Stimulated activated CD4-positive, alpha-beta T cell treated with anti-CD3 and anti-CD28 coated beads, Interleukin-15, amount 100 ng/mL, for 24 hours (primary cell): ENCODE measurements around the gene PLEKHG2.
"Not testable (repeated sequence)": the region's sequence is repeated elsewhere in the genome, so short reads cannot be mapped to it uniquely, and the experiment has no call there.

Experiments
- DNase-seq: peaks from one replicate; pipeline ENCODE4 v3.0.0-alpha.2; 2020

The PLEKHG2 gene, protein sequence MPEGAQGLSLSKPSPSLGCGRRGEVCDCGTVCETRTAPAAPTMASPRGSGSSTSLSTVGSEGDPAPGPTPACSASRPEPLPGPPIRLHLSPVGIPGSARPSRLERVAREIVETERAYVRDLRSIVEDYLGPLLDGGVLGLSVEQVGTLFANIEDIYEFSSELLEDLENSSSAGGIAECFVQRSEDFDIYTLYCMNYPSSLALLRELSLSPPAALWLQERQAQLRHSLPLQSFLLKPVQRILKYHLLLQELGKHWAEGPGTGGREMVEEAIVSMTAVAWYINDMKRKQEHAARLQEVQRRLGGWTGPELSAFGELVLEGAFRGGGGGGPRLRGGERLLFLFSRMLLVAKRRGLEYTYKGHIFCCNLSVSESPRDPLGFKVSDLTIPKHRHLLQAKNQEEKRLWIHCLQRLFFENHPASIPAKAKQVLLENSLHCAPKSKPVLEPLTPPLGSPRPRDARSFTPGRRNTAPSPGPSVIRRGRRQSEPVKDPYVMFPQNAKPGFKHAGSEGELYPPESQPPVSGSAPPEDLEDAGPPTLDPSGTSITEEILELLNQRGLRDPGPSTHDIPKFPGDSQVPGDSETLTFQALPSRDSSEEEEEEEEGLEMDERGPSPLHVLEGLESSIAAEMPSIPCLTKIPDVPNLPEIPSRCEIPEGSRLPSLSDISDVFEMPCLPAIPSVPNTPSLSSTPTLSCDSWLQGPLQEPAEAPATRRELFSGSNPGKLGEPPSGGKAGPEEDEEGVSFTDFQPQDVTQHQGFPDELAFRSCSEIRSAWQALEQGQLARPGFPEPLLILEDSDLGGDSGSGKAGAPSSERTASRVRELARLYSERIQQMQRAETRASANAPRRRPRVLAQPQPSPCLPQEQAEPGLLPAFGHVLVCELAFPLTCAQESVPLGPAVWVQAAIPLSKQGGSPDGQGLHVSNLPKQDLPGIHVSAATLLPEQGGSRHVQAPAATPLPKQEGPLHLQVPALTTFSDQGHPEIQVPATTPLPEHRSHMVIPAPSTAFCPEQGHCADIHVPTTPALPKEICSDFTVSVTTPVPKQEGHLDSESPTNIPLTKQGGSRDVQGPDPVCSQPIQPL (N-terminal part only)

DNA sequence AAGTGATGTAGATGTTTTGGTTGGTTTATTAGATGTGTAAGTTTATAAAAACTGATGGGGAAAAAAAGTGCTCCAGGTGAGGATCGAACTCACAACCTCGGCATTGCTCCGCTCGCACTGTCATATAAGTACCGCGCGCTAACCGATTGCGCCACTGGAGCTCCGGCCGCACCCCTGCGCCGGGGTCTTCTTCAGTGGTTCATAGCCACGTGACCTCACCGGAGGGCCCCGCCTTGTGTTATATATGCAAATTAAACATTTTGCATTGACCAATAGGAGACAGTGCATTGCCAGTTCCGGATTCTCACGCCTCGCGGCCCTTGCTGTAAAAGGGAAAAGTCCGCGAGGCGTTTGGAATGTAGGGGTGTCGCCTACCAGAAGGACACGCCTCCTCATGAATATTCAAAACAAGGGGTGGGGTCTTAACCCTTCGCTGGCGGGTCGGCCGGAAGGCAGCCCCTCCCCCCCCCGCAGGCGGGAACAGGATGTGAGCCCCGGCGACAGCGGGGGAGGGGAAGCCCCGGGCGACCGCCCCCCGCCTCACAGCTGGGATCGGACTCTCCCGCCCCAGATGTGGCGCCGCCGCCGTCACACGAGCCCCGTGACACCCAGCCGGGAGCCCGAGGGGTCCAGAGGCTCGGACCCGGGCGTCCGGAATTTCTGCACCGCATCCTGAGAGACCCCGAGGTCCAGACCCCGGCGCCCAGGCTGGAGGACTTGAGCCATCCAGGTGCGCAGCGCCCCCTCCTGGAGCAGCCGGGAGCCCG, at the start of gene PLEKHG2:
Gene PLEKHG2, plus strand, starts transcription at position 570 of the 767 bp plus-strand sequence. CDS start 1,418 bp downstream, outside the sequence.
- peak; percentile 99 for DNase-seq

DNA sequence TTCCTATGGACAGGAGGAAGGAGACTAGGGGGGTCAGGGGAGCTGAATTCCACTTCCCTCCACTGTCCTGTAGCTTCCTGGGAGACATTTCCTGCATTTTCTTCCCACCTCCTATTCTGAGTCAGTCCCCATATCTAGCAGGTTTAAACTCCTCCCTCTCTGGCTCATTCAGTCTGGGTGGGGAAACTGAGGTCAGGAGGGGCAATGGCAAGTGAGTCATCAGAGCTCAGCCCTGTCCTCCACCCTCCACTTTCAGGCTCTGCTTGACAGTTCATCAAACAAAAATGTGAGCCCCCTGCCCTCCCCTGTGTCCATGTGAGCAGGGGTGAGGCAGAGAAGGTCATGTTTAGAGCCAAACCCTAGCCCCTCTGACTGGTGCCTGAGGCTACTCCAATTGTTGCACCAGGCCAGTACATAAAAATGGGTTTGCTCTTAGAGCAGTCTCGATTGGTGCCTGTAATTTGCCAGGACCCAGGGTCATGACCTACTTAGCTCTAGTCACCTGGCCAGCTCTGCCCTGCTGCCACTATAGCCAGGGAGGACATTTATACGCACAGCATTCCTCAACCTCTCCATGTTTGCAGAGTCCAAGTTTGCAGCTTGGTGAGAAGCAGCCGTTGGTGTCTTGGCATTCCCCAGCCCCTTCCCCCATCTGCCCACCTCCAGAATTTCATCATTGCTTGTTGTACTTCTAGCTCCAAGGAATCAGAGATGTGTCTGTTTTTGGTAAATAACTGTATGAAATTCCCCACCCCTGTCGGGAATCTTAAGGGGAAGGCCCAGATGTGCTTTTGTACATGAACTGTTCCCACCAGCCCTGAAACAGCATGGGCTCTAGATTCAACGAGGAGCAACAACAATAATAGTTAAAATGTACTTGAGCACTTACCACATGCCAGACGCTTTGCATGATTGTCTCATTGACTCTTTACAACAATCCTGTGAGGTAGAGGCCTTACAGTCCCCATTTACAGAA, 49.5 kb upstream of the PLEKHG2 start:
- no peak for DNase-seq

GRCh38 chr19:39363901-39364457, 48.5 kb upstream of the PLEKHG2 start:
- no peak for DNase-seq

DNA sequence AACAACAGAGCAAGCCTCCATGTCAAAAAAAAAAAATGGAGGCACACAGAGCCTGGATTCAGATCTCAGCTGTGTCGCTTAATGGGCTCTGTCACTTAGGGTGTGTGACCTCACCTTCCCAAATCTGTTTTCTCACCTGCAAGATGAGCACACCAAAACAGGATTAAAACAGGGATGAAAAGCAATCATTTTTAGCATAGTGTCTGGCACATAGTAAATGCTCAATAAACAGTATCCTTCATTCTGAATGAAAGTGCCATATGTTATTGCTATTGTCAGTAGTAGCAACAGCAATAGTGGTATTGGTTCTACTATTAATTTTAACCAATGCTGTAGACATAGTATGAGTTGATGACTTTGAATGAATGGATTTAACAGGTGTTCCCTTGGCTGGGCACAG, 46.9 kb upstream of the PLEKHG2 start:
- no peak for DNase-seq

DNA sequence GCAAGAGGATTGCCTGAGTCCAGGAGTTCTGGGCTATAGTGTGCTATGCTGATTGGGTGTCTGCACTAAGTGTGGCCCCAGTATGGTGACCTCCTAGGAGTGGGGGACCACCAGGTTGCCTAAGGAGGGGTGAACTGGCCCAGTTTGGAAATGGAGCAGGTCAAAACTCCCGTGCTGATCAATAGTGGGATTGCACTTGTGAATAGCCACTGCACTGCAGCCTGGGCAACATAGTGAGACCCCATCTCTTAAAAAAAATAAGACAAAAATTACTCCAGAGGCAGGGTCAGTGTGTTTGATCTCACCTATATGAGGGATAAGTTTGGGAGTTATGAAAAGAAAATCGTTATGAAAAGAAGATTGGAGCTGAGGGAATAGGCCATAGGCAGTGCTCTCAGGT, 43.3 kb upstream of the PLEKHG2 start:
- DNase-seq = no peak

- no peak for DNase-seq
Measured at GRCh38 chr19:39370735-39371134, 41.7 kb upstream of the PLEKHG2 start.

DNA sequence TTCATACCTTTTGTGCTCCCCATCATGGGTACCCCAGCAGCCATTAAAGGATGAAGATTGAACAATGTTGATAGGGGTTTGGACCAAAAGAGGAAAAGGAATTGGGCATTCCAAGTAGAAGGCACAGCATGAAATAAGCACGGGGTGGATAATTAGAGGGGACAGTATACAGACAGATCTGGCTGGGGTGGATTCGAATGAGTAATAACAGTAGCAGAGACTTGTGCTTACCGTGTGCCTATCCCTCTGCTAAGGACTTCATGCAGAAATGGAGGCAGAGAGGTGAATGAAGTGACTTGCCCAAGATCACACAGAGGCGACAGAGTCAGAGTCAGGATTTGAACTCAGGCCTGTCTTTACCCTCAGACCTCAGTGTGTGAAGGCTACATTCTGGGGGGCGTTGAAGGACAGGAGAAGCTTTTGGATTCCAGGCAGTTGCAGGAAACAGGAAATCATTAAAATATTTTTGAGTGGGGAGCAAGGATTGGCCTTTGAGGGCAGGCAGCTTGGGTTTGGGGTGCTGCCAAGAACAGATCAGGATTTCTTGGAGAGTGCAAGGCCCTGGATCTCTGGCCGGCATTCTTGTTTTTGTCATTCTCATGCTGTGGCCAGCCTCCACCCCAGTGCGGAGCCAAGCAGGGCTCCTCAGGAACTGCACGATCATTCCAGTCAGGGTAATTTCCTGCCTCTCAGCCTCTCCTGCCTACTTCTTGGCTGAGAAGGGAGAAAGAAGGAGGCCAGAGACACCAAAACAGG, 40.2 kb upstream of the PLEKHG2 start:
- DNase-seq = no peak

DNA sequence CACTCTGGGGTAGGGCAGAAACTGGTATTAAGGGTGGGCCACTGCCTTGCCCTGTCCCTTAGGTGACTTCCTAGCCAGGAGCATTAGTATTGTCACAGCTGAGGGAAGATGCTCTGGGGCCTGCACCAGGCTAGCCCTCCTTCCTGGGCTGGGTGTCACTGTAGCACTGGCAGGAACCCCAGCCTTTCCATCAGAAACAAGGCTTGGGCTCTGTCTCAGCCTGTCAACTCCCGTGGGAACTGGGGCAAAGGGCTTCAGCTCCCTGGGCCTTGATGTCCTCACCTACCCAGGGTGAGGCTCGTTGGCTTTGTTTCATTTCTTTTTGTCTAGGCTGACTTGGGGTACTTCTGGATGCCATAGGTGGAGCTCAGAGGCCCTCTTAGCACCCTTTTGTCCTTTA, 39.5 kb upstream of the PLEKHG2 start:
- DNase-seq = no peak

DNA sequence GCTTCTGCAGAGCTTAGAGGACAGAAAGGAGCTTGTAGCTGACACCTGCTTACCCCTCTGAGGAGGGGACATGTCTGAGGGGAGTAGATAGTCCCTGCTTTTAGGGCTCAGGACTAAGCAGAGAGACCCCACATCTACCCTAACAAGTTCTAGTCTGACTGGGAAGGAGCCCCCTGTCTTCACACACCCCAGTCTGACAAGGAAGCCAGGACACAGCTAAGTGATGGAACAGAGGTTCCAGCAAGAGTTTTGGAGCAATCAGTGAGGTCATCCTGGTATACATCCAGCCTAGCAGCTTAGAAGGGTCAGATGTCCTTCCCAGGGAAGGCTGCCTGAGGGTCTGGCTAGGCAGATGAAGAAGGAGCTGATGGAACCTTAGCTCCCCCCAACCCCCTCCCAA, 36.5 kb upstream of the PLEKHG2 start:
- DNase-seq = no peak

DNA sequence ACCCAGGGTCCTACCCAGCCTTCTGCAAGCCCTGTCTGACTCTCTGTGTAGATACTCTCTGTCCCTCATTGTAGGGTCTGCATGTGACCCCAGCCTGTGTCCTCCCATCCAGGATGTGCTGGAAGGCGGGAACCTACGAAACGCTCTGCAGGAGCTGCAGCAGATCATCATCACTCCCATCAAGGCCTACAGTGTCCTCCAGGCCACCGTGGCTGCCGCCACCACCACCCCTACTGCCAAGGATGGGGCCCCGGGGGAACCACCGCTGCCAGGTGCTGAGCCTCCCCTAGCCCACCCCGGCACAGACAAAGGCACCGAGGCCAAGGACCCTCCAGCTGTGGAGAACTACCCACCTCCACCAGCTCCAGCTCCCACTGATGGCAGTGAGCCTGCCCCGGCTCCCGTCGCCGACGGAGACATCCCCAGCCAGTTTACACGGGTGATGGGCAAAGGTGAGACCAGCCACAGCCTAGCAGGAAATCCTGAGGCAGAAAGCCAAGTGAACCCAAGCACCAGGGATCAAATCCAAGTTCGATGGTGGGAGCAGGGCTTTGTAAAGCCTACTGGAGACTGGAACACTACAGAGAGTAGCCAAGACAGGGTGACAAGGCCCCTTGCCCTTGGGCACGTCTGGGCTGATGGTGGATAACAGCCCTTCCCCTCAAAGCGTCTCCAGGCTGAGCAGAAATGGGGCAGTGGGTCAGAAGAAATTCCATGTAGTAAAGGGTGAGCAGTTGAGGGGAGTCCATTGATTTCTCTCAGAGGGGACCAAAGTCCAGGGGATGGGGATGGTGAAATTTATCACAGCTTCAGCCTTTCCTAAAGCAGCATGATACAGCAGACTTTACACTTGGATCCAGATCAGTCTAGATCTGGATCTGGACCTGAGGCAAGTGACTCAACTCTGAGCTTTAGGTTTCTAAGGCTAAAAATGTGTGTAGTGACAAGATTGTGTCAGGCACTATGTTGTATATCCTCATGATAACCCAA, 34.8 kb upstream of the PLEKHG2 start:
- DNase-seq = no peak

DNA sequence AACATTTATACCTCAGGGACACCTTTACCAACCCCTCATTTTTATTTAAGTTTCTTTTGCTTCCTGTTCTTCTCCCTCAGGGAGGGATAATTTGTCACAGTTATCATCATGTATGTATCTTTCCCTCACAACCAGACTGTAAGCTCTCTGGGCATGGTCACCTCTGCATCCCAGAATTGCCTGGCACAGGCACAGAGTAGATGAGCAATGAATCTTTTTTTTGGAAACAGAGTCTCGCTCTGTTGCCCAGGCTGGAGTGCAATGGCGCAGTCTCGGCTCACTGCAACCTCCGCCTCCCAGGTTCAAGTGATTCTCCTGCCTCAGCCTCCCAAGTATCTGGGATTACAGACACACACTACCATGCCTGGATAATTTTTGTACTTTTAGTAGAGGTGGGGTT, 33.1 kb upstream of the PLEKHG2 start:
- not testable (repeated sequence) for DNase-seq

DNA sequence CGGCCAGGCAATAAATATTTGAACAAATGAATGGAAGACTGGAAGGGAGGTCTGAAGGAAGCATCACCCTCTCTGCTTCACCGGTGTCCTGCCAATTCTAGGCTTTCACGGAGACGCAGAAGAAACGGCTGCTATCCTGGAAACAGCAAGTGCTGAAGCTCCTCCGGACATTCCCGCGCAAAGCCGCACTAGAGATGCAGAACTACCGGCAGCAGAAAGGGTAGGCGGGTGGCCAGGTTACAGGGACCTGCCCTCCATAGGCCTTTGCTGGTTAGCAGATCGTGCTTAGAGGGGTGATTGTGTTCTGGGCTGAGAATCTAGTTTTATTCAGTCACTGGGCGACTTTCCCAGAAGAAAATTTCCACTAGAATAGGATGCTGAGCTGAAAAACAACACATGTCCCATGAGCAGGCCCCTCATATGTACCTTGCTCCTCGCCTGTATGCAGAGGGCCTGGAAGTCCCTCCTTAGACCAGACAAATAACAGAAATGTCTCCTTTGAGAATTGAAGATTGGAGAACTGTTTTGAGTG, 32.5 kb upstream of the PLEKHG2 start:
- no peak for DNase-seq

GRCh38 chr19:39380521-39381502, 31.7 kb upstream of the PLEKHG2 start:
- no peak for DNase-seq

DNA sequence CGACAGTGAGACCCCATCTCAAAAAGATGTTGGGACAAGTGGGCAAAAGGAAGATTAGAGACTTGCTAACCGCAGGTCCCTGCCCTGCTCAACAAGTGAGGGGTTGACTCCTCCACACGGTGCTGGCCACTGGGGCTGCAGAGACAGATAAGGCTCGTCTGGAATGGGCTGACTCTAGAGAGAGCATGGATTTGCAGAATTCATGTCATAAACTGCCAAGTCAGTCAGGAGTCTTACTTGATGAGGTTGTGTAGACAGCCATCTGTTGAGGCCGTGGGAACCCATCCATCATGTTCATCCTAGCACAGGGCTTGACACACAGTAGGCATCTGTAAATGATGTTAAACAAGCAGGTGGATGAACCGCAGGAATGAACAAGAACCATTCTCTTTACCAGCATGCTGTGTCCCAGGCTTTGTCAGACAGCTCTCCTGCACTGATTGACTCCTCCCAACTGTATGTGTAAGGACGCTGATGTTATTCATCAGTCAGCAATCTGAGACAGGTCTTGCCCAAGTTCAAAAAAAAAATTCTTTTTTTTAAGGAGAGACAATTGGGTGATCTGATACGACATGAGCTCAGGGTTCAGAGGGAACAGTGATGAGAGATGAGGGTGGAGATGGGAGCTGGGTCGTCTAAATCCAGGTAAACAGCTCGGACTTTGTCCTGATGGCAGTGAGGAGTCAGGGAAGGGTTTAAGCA, 30.4 kb upstream of the PLEKHG2 start:
- no peak for DNase-seq

DNA sequence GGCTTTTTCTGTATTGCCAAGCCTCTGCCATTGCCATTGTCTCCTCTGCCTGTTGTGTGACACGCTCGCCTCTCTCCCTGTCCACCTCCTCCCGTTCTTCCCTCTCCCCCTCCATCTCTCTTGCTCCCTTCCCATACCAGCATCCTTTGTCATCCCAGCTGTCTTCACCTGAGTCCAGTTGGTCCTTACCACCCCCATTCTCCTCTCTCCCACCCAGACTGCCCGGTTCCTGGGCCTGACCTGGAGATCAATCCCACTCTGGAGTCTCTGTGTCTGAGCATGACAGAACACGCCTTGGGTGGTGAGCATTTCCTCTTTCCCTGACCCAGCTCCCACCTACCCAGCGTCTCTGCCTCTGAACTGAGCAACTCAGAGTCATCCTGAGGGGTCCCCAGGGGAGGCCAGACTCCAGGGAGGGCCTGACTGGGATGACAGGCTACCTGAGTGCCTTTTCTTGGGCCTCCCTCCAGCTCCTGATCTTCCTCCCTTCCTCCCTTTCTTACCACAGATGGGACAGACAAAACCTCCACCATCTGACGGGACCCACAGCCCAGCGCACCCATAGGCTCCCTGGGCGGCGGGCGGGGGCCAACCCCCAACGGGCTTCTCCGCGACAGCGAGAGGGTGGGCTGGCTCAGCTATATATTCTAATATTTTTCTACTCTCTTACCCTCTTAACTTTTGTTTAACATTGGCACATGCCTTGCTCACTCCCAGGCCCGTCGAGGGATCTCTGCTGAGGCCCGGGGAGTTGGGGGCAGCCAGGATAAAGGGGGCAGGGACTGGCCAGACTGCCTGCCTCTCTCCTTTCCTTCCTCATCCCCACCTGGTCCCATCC, 29.3 kb upstream of the PLEKHG2 start:
- DNase-seq = no peak
